HuH-7.5 (cell line): ENCODE results near the gene AKT2.
"Not testable (repeated sequence)": the region's sequence is repeated elsewhere in the genome, so short reads cannot be mapped to it uniquely, and the experiment has no call there.

Source experiments
- DNase-seq: peaks from one replicate; pipeline ENCODE4 v3.0.0; 2011; ENCODE audit warnings: low spot score

The AKT2 gene

GRCh38 chr19:40284501-40285352 lies at the start of gene AKT2:
Gene AKT2 (minus strand): TSS chr19:40285345. CDS start chr19:40265267, 20,078 bp downstream.
- no peak for DNase-seq

- DNase-seq = not testable (repeated sequence)
Measured at GRCh38 chr19:40333083-40333482, 47.9 kb upstream of the AKT2 start.

GRCh38 chr19:40332669-40333068 lies 47.5 kb upstream of the AKT2 start:
- DNase-seq = no peak

- DNase-seq = no peak
Measured at GRCh38 chr19:40331052-40331451, 45.9 kb upstream of the AKT2 start.

GRCh38 chr19:40326201-40326600 lies 41.1 kb upstream of the AKT2 start:
- no peak for DNase-seq

- no peak for DNase-seq
Measured at GRCh38 chr19:40323705-40324104, 38.6 kb upstream of the AKT2 start.

GRCh38 chr19:40322951-40323615 lies 37.9 kb upstream of the AKT2 start:
- DNase-seq = no peak

GRCh38 chr19:40322271-40322610 lies 37.1 kb upstream of the AKT2 start:
- DNase-seq = no peak

- DNase-seq = no peak
Measured at GRCh38 chr19:40321566-40322270, 36.6 kb upstream of the AKT2 start.

GRCh38 chr19:40321076-40321475 lies 35.9 kb upstream of the AKT2 start:
- no peak for DNase-seq

- DNase-seq = no peak
Measured at GRCh38 chr19:40320558-40320935, 35.4 kb upstream of the AKT2 start.

GRCh38 chr19:40317338-40317737 lies 32.2 kb upstream of the AKT2 start:
- DNase-seq = no peak

- no peak for DNase-seq
Measured at GRCh38 chr19:40315812-40316470, 30.8 kb upstream of the AKT2 start.

- DNase-seq = no peak
Measured at GRCh38 chr19:40314656-40315055, 29.5 kb upstream of the AKT2 start.

- DNase-seq = no peak
Measured at GRCh38 chr19:40313229-40313983, 28.3 kb upstream of the AKT2 start.

GRCh38 chr19:40312533-40312932 lies 27.4 kb upstream of the AKT2 start:
- DNase-seq = no peak

- DNase-seq = no peak
Measured at GRCh38 chr19:40309666-40310065, 24.5 kb upstream of the AKT2 start.

GRCh38 chr19:40305403-40305802 lies 20.3 kb upstream of the AKT2 start:
- peak; percentile 86 for DNase-seq

GRCh38 chr19:40304306-40304705 lies 19.2 kb upstream of the AKT2 start:
- no peak for DNase-seq

- no peak for DNase-seq
Measured at GRCh38 chr19:40303765-40304164, 18.6 kb upstream of the AKT2 start.

GRCh38 chr19:40302224-40303011 lies 17.3 kb upstream of the AKT2 start:
- no peak for DNase-seq
